Mucosa of rectum (tissue), 2 donors: ENCODE measurements around the gene CDK5RAP3.
A peak's percentile ranks its signal among the peaks of the same experiment; 100 is the strongest.

Source experiments
- H3K27ac ChIP-seq, 2 donors: one replicate each; pipeline ENCODE4 v1.7.0; 2013; ENCODE audit warnings: inconsistent platforms in 2 of 2, low read depth in 2 of 2, low read length in 2 of 2
- H3K27me3 ChIP-seq, 2 donors: one replicate each; pipeline ENCODE4 v1.7.0; 2013; ENCODE audit warnings: low read length in 2 of 2; ENCODE audit not compliant: control insufficient read depth in 2 of 2, insufficient read depth in 2 of 2
- H3K36me3 ChIP-seq, 2 donors: one replicate each; pipeline ENCODE4 v1.7.0; 2013; ENCODE audit warnings: low read length in 2 of 2; ENCODE audit not compliant: control insufficient read depth in 2 of 2, insufficient read depth in 2 of 2
- H3K4me1 ChIP-seq, 2 donors: one replicate each; pipeline ENCODE4 v1.7.0; 2013; ENCODE audit warnings: low read length in 2 of 2, mild to moderate bottlenecking in 1 of 2; ENCODE audit not compliant: control insufficient read depth in 2 of 2, insufficient read depth in 2 of 2
- H3K4me3 ChIP-seq, 2 donors: one replicate each; pipeline ENCODE4 v1.7.0; 2013; ENCODE audit warnings: low read length in 2 of 2
- H3K9ac ChIP-seq, 2 donors: one replicate each; pipeline ENCODE4 v1.7.0; 2013; ENCODE audit warnings: low read length in 2 of 2, low read depth in 1 of 2, mild to moderate bottlenecking in 1 of 2
- H3K9me3 ChIP-seq, 2 donors: one replicate each; pipeline ENCODE4 v1.7.0; 2013; ENCODE audit warnings: low read length in 2 of 2; ENCODE audit not compliant: control insufficient read depth in 2 of 2
- donor health status: healthy.
- donor health status: Normal muscosa, but diverticular disease.

CDK5RAP3 gene

DNA sequence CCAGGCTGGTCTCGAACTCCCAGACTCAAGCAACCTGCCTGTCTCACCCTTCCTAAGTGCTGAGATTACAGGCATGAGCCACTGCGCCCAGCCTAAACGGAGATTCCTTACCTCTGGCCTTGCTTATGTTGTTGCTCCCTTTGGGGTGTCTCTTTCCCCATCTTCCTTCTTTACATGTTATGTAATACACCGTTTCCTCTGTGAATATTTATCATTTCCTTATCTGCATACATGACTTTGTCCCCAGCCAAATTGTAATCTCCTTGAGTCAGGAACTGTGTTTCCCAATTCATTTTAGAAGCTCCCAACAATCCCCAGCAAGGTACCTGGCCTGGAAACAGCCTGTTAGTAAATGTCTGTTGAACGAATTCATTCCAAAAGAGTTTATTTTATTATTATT lies 51.0 kb downstream of the CDK5RAP3 start:
- Histone ChIP-seq H3K27ac (no peak overlapping the region), H3K9ac (no peak overlapping the region), H3K36me3 (no peaks in the 10 kb centered on the region), H3K27me3 (peaks cover 3 to 5% of the 10 kb centered on the region in 2 donors), H3K9me3 (no peaks in the 10 kb centered on the region), H3K4me3 (no peak overlapping the region), H3K4me1 (peaks cover 33% of the 10 kb centered on the region in 2 donors)

- Histone ChIP-seq H3K27me3 (peaks cover 3 to 5% of the 10 kb centered on the region in 2 donors), H3K9ac (no peak overlapping the region), H3K36me3 (no peaks in the 10 kb centered on the region), H3K9me3 (no peaks in the 10 kb centered on the region), H3K27ac (no peak overlapping the region), H3K4me3 (no peak overlapping the region), H3K4me1 (peaks cover 35% of the 10 kb centered on the region in 2 donors)
These were observed 52.0 kb downstream of the CDK5RAP3 start for GRCh38 chr17:48022901-48023300.

- H3K4me3 ChIP-seq = peak overlapping the region; percentile 59 to 80
- H3K27me3 ChIP-seq = peaks cover 3 to 5% of the 10 kb centered on the region in 2 donors
- H3K9me3 ChIP-seq = no peaks in the 10 kb centered on the region
- peaks cover 35% of the 10 kb centered on the region in 2 donors for H3K4me1 ChIP-seq
- H3K36me3 ChIP-seq = no peaks in the 10 kb centered on the region
- peak overlapping the region in 1 of 2 donors; percentile 63 for H3K9ac ChIP-seq
- H3K27ac ChIP-seq = peak overlapping the region; percentile 38 to 45
These were observed 52.7 kb downstream of the CDK5RAP3 start for GRCh38 chr17:48023400-48024148.

- peak overlapping the region; percentile 38 to 45 for H3K27ac ChIP-seq
- H3K4me1 ChIP-seq = peaks cover 35% of the 10 kb centered on the region in 2 donors
- no peaks in the 10 kb centered on the region for H3K9me3 ChIP-seq
- H3K27me3 ChIP-seq = peaks cover 2 to 3% of the 10 kb centered on the region in 2 donors
- H3K4me3 ChIP-seq = peak overlapping the region; percentile 59 to 80
- no peaks in the 10 kb centered on the region for H3K36me3 ChIP-seq
- peak overlapping the region; percentile 2 to 63 for H3K9ac ChIP-seq
These were observed 53.5 kb downstream of the CDK5RAP3 start for GRCh38 chr17:48024149-48025039.

DNA sequence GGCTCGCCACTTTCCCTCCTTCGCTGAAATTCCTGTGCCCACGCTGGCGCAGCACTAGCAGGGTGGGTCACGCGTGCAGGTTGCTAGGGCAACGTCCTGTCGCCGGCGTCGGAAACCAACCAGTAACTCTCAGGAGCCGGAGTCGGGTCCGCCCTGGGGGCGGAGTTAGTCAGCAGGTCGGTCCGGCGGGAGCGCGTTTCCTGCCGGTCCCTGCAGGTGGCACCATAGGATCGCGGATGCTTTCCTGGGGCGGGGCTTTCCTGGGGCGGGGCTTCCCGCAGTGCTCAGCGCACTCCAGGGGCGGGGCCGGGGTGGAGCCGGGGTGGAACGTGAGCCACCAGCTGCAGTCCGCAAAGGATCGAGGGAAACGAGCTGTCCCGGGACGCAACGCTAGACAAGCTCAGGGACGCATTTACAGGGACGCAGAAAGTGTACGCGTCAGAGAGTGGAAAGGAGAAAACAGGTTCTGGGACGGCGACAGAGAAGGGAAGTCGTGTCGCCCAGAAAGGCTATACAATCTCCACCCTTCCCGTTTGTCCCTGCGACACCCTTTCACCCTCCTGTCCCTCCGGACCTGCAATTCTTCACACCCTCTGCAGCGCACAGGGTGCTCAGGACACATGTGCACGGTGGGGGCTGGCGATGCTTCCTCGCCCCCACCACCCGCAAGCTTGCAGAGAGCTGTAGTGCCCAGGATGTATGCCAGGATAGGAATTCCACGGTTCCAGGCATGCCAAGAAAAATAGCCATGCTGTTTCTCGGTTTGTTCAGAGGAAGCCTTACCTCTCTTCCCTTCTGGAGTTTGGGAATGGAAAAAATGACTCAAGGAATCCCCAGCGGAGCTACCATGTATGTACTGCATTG lies 54.4 kb downstream of the CDK5RAP3 start:
- no peaks in the 10 kb centered on the region for H3K9me3 ChIP-seq
- H3K27me3 ChIP-seq = peaks cover 2 to 3% of the 10 kb centered on the region in 2 donors
- H3K27ac ChIP-seq = peak overlapping the region; percentile 38 to 65
- H3K9ac ChIP-seq = peak overlapping the region; percentile 38 to 69
- no peaks in the 10 kb centered on the region for H3K36me3 ChIP-seq
- H3K4me1 ChIP-seq = peaks cover 35% of the 10 kb centered on the region in 2 donors
- H3K4me3 ChIP-seq = peak overlapping the region; percentile 74 to 90

GRCh38 chr17:48025904-48026501 lies 55.1 kb downstream of the CDK5RAP3 start:
- Histone ChIP-seq H3K9me3 (no peaks in the 10 kb centered on the region), H3K36me3 (no peaks in the 10 kb centered on the region), H3K9ac (peak overlapping the region in 1 of 2 donors; percentile 69), H3K27ac (no peak overlapping the region), H3K27me3 (peaks cover under 1 to 3% of the 10 kb centered on the region in 2 donors), H3K4me1 (peaks cover 35% of the 10 kb centered on the region in 2 donors), H3K4me3 (peak overlapping the region in 1 of 2 donors; percentile 90)

- Histone ChIP-seq H3K9me3 (no peaks in the 10 kb centered on the region), H3K36me3 (no peaks in the 10 kb centered on the region), H3K27me3 (peaks cover 0 to 3% of the 10 kb centered on the region in 2 donors), H3K4me3 (no peak overlapping the region), H3K4me1 (peaks cover 35% of the 10 kb centered on the region in 2 donors), H3K27ac (peak overlapping the region; percentile 39 to 48), H3K9ac (peak overlapping the region in 1 of 2 donors; percentile 29)
These were observed 55.8 kb downstream of the CDK5RAP3 start for GRCh38 chr17:48026502-48027321.

GRCh38 chr17:48027322-48027981 lies 56.5 kb downstream of the CDK5RAP3 start:
- Histone ChIP-seq H3K4me3 (no peak overlapping the region), H3K9ac (no peak overlapping the region), H3K36me3 (no peaks in the 10 kb centered on the region), H3K27me3 (peaks cover 0 to 8% of the 10 kb centered on the region in 2 donors), H3K27ac (no peak overlapping the region), H3K4me1 (peaks cover 35% of the 10 kb centered on the region in 2 donors), H3K9me3 (no peaks in the 10 kb centered on the region)
